Hematopoietic multipotent progenitor cell treated with erythropoietin and hydrocortisone succinate and interleukin-3 and kit ligand, for 15 days (in vitro differentiated cells): ENCODE measurements around the gene UNC5B.
"Not testable (repeated sequence)": the region's sequence is repeated elsewhere in the genome, so short reads cannot be mapped to it uniquely, and the experiment has no call there.

Experiments used
- DNase-seq: peaks from one replicate; pipeline ENCODE4 v3.0.0-alpha.2; 2015; ENCODE audit warnings: low spot score

The UNC5B gene

DNA sequence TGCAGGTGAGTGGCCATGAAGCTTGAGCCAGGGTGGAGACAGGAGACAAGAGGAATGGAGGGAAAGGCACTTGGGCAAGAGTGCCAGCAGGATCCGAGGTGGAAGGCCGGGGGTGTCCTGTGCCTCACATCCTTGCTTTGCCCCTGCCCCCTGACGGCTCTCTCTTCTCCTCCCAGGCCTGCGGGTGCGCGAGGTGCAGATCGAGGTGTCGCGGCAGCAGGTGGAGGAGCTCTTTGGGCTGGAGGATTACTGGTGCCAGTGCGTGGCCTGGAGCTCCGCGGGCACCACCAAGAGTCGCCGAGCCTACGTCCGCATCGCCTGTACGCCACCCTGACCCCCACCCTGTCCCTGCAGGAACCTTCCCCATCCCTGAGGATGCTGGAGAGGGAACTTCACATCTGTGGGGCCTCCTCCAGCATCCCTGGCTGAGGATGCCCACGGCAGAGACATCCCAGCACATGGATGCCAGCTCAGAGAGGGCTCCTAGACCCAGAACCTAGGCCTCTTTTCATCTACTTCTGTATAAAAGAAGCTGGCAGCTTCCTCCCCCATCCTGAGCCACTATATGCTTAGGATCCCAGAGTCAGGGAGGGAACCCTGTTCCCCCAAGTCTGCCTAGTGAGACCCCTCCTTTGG lies 72.3 kb downstream of the UNC5B start:
- DNase-seq, result no peak

DNA sequence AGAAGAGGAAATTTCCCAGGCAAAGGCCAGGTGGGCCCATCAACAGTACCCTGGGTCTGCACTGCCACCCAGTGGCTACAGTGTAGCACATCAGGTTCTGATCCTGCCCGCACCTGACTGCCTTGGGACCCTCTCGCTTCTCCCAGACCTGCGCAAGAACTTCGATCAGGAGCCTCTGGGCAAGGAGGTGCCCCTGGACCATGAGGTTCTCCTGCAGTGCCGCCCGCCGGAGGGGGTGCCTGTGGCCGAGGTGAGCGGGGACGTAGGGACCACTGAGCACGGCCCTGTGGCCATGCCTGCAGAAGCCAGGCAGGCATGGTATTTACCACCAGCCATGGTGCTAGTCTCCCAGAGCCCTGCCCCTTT lies 72.8 kb downstream of the UNC5B start:
- DNase-seq, result no peak

- no peak for DNase-seq
Observed at GRCh38 chr10:71285986-71286385, 73.6 kb downstream of the UNC5B start.

GRCh38 chr10:71286521-71287294 lies 74.3 kb downstream of the UNC5B start:
- no peak for DNase-seq

DNA sequence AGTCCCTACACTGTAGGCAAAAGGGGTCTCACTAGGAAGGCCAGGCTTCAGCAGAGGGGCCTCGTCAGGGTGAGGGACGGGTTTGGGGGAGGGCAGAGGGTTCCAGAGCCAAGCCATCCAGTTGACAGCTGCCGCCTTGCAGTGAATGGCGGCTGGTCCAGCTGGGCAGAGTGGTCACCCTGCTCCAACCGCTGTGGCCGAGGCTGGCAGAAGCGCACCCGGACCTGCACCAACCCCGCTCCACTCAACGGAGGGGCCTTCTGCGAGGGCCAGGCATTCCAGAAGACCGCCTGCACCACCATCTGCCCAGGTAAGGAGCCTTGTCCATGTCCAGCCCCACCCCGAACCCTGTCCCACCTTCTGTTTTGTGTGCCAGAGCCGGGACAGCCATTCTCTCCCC lies 75.1 kb downstream of the UNC5B start:
- no peak for DNase-seq

GRCh38 chr10:71288461-71288860 lies 76.1 kb downstream of the UNC5B start:
- no peak for DNase-seq

DNA sequence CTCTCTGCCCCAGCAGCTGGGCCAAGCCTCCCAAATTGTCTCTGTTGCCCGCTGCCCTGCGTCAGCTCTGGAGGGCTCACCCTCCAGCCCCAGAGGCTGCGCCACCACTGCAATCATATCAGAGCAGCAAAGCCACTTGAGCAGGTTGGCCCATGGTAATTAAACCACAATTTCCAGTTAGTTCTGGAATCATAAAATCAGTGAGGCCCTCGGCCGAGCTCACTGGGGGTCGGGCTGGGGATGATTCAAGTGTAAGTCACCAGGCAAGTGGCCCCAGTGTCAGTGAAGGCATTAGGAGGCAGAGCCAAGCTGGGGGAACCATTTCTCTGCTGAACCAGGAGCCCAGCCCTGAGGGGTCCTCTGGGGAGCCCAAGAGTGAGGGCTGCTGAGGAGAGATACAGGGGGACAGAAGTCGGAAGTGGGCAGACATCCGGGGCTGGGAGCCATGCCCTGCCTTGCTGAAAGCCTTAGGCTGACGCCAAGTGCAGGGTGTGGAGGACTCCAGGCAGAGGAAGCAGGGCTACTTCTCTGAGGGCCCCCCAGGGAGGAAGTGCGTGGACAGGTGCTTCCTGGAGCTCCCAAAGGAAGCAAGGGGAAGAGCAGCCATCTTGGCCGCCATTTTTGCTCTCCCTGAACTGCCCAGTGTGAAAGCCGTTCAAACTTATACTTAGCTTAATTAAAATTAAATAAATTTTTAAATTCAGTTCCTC lies 77.2 kb downstream of the UNC5B start:
- DNase-seq, result no peak

- no peak for DNase-seq
Observed at GRCh38 chr10:71290331-71290730, 78.0 kb downstream of the UNC5B start.

- no peak for DNase-seq
Observed at GRCh38 chr10:71290806-71291527, 78.6 kb downstream of the UNC5B start.

GRCh38 chr10:71291528-71291900 lies 79.1 kb downstream of the UNC5B start:
- DNase-seq, result no peak

DNA sequence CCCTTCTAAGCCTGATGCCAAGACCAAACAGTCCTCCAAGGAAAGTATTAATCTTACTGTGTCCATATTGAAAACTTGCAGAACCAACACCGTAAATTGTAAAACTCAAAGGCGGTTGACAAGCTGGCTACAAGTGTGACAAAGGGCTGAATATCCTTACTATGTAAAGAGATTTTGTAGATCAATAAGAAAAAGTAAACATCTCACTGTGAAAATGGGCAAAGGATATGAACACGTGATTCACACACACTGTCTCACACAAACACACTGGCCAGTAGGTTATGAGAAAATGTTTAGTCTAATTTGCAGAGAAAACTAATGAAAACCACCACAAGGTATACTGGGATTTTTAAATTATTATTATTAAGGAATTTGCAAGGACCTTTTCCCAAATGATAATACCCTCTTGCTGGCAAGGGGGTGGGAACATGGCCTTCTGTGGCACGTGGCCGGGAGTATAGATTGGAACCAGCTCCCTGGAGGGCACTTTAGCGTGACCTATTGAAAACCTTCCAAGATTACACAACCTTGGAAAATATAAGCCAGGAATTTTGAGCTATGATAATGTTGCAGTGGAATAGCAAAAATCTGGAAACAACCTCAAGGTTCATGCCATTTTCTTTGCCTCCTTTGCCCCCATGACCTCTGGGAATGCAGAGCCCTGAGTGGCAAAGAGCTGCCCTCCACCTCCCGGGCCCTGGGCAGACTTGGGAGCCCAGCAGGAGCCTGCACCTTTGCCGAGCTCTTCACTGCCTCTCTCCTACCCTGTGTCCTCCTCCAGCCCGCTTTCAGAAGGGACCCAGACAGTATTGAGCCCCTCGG lies 80.5 kb downstream of the UNC5B start:
- no peak for DNase-seq

DNA sequence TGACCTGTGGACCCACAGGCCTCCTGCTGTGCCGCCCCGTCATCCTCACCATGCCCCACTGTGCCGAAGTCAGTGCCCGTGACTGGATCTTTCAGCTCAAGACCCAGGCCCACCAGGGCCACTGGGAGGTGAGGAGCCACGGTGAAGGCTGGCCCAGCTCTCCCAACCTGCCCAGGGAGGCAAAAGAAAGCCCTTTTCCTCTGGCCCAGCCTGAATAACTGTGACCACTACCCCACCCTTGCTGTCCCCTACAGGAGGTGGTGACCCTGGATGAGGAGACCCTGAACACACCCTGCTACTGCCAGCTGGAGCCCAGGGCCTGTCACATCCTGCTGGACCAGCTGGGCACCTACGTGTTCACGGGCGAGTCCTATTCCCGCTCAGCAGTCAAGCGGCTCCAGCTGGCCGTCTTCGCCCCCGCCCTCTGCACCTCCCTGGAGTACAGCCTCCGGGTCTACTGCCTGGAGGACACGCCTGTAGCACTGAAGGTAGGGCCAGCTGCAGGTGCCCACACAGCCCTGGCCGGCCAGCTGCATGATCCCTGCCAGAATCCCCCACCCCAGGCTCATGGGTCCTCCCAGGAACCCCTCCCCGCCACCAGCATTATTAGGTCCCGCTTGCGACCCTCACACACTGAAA lies 81.2 kb downstream of the UNC5B start:
- no peak for DNase-seq

GRCh38 chr10:71294091-71294561 lies 81.8 kb downstream of the UNC5B start:
- no peak for DNase-seq

- DNase-seq, result no peak
Observed at GRCh38 chr10:71294856-71295255, 82.5 kb downstream of the UNC5B start.

DNA sequence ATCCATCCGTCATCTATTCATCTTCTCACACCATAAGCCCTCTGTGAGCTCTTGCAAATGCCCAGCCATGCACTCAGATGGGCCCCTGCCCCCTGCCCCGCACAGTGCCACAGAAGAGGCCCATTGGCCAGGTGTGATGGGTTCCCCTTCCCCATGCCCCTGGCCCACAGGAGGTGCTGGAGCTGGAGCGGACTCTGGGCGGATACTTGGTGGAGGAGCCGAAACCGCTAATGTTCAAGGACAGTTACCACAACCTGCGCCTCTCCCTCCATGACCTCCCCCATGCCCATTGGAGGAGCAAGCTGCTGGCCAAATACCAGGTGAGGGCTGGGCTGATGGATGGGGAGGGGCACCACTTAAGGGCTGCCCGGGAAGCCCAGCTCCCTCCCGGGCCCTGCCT lies 83.3 kb downstream of the UNC5B start:
- DNase-seq, result no peak

DNA sequence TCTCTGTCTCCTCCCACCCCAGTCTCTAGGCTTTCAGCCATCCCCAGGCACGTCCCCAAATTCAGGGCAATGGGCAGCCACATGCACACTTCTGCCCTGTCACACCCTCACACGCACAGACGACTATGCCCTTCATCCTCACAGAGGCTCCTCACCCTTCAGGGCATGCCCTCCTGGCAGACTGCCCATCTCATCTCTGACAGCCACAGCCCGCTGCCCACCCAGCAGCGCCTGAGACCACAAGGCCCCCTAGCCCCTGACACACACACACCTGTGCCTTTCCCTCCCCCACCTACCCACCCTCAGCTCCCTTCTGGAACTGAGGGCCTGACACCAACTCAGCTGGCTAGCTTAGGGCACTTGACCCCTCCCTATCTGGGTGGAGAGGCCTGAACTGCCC lies 83.7 kb downstream of the UNC5B start:
- no peak for DNase-seq

DNA sequence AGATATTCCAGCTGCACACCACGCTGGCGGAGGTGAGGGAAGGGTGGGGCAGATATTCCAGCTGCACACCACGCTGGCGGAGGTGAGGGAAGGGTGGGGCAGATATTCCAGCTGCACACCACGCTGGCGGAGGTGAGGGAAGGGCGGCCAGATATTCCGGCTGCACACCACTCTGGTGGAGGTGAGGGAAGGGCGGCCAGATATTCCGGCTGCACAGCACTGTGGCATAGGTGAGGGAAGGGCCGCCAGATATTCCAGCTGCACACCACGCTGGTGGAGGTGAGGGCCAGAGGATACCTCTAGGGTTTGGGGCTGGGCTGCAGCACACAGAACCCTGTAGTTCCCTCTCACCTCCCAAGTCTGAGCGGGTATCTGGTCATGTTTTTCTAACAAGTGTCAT lies 84.4 kb downstream of the UNC5B start:
- DNase-seq, result not testable (repeated sequence)

DNA sequence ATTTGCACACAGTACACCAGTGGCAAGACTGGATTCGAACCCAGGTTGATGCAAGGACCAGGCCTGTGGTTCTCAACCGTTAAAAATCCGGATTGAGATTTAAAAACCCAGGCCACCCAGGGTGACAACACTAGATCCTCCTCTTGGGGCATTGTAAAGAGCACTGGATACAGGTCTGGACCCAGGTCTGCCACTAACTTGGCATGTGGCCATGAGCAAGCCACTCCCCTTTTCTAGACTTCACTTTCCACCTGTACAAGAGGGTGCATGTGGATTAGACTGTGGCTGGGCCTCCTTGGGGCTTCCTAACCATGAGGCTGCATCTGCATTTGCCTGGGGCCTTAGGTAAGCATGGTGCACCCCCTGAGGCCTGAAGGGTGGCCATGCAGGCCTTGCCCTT lies 85.0 kb downstream of the UNC5B start:
- no peak for DNase-seq

DNA sequence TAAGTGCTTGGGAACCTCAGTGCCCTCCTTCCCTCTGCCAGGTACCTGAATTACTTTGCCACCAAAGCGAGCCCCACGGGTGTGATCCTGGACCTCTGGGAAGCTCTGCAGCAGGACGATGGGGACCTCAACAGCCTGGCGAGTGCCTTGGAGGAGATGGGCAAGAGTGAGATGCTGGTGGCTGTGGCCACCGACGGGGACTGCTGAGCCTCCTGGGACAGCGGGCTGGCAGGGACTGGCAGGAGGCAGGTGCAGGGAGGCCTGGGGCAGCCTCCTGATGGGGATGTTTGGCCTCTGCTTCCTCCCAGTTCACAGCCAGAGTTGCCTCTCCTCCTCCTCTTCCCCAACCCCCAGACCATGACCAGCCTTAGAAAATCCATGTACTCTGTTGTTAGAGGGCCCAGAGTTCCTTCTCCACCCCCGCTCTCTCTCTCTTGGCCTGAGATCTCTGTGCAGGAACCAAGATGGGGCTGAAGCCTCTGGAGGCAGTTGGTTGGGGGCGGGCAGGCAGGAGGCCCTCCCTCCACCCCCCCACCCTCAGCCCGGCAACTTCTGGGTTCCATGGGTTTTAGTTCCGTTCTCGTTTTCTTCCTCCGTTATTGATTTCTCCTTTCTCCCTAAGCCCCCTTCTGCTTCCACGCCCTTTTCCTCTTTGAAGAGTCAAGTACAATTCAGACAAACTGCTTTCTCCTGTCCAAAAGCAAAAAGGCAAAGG lies 86.9 kb downstream of the UNC5B start:
- DNase-seq, result no peak

GRCh38 chr10:71300555-71301370 lies 88.4 kb downstream of the UNC5B start:
- no peak for DNase-seq
